HG03280 (cell line): ENCODE results near the gene FOXRED2.
"Not testable (repeated sequence)": the region's sequence is repeated elsewhere in the genome, so short reads cannot be mapped to it uniquely, and the experiment has no call there.

Source experiments
- ATAC-seq: cut with Tn5 transposase; IDR thresholded peaks from one replicate; pipeline ENCODE4 v1.9.1; 2021; ENCODE audit warnings: mild to moderate bottlenecking, moderate library complexity; ENCODE audit not compliant: unreplicated experiment

Gene FOXRED2

GRCh38 chr22:36519906-36520305 lies 13.1 kb upstream of the FOXRED2 start:
- not testable (repeated sequence) for ATAC-seq

DNA sequence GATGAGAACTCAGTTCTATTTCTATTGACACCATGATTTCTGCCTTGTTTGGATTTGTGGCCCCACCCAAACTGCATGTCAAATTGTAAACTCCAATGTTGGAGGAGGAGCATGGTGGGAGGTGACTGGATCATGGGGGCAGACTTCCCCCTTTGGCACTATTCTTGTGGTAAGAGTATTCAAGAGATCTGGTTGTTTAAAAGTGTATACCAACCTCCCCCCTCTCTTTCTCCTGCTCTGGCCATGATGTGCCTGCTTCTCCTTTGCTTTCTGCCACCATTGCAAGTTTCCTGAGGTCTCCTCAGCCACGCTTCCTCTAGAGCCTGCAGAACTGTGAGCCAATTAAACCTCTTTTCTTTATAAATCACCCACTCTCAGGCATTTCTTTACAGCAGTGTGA lies 7.9 kb upstream of the FOXRED2 start:
- no peak for ATAC-seq

DNA sequence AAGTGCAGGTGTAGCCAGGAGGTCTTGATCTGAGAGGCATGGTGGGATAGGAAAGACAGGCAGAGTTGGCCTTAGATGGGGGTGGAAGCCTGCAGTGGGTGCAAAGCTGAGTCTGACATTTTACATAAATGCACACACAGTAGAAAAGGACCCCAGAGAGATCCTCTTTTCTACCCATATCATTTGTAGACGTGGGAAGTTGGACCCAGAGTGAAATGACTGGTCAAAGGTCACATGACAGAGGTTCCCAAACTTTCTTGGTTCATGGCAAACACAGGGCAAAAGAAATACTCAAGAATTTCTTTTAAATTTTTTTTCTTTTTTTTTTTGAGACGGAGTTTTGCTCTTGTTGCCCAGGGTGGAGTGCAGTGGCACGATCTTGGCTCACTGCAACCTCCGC lies 6.2 kb upstream of the FOXRED2 start:
- no peak for ATAC-seq

DNA sequence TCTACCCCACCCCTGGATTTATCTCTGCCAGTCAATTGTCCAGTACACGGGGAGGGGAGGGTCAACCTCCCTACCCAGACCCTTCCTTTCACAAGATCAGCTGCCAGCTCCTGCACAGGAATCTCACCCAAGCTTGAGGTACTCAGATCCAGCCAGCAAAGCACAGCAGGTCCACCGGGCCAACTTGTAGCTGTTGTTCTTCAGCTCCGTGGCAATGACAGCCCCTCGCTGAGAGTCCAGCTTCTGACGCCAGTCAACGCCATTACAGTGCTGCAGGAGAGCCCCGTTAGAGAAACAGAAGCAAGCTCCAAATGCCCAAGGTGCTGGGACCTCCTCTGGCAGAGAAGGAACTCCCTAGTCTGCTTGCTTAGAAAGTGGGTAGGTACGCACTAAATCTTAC lies 5.5 kb upstream of the FOXRED2 start:
- no peak for ATAC-seq

DNA sequence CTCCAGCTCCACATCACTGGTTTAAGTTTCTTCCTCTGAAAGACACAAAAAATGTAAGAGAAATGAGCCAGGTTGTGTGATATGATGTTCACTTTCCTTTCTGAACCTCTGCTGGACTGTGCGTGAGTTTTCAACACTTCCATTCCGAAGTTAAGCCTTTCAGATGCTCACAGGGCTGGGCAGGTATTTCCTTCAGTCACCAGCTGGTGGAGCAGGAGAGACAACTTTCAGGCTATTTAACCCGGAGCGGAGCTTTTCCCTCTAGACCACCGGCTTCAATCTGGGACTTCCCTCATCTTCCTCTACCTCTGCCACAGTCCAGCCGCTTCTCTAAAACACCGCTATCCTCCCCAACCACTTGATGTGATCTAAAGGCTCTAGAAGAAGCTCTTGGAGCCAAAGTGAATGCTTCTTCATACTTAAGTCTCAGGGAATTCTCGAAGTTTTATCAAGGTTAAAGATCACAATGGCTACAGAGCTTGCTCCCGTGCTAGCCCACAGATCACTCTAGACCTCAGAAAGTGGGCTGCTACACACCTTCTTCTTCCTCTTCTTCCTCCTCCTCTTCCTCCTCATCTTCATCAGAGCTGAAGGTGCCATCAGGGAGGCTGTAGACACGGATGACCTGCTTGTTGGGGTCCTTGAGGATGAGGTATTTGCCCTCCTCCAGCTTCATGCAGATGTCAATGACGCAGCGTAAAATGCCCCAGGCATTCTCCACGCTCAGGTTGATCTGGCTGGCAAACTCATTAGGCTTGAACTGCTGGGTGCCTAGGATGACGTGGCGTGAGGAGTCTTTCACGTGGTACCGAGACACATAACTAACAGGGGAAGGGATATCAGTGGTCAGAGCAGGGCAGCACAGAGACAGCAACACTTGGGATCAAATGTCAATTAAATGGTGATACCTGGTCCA lies 4.4 kb upstream of the FOXRED2 start:
- no peak for ATAC-seq

DNA sequence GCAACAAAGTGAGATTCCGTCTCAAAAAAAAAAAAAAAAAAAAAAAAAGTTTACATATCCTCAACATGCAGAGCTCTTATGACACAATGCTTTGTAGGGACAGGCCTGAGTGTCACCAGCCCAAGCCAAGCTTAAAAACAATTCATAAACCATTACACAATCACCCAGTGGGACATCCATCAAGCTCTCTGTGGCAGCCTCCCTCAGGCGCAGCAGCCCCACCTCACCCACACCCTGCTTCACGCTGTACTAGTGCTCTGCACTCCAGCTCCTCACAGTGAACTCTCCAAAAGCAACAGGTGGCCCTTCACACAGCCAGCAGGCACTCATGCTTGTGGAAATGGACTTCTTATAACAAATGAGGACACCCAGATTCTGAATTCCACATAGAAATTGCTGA lies 3.5 kb upstream of the FOXRED2 start:
- no peak for ATAC-seq

DNA sequence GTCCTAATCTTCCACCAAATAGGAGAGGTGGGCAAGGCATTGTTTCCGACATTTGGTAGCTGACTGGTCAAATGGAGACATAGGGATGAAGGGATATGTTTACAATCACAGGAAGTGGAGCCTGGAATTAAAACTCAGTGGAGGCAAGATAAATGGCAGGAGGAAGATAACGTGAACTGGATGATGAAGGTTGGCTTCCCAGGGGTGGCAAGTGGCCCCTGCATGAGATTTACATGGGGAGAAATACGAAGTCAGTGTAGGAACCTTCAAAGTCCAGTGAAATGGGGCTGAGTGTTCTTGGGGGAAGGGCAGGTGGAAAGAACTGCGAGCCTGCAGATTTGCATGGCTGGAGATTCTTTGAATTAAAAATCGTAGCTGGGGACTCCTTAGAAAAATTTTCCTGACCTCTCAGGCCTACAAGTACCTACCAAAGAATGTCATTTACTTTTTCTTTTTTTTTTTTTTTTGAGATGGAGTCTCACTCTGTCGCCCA lies 724 bp upstream of the FOXRED2 start:
- ATAC-seq, result no peak

DNA sequence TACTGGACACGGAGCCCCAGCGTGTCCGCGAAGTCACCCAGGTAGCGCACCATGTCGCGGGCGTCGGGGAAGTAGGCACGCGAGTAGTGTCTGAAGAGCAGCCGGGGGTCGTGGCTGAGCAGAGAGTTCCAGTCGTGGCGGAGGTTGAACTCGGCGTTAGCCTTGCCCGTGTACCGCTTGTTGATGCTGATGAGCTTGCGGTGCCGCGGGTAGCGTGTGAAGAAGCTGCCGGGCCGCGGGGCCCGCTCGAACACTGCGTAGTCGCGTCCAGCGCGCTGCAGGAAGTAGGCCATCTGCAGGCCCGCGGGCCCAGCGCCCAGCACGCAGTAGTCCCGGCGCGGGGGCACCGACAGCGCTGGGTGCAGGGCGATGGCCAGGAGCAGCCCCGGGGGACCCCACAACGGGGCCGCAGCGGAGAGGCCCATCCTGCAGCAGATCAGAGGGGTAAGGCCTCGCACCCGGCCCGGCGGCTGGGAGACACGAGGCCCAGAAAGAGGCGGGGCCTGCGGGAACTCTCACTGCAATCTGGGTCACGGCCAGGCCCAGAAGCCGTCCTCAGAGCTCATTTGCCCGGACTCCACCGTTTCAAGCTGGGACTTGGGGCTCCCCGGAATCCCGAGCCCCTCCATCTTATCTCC lies 723 bp downstream of the FOXRED2 start:
- no peak for ATAC-seq

- no peak for ATAC-seq
These were observed 8.8 kb downstream of the FOXRED2 start for GRCh38 chr22:36497910-36498665.

DNA sequence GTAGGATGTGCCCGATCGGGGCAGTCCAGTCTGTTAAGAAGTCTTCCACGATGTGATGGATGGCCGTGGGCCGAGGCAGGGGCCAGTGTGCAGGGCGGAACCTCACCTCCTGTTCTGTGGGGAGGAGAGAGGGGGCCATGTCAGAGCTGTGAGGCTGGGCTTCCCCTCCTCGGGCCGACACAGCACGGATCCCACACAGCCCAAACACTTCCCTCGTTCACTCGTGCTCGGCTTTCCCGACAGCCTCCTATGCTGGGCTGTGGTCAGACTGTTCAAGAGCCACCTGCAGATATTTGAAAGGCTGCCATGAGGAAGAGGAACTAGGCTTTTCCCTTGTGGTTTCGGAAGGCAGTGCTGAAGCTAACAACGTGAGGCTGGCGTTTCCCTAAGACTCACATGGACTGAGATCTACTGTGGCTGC lies 13.1 kb downstream of the FOXRED2 start:
- no peak for ATAC-seq

DNA sequence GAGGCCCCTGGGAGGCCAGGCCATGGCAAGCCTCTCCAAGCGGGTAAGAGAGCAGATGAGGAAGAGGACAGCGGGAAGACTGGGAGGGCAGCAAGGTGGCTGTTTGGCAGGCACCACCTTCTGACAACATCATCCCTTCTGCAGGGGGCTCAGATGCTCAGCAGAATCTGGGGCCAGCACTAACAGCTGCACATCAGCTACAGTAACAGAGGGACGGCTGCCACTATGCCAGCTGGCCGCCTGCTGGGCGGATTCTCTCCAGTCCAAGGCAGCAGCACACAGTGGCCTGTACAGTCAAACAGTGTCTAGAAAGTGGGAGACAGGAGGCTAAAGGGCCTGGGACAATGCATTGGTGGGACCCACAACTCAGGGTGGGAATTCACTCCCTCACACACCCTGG lies 14.7 kb downstream of the FOXRED2 start:
- no peak for ATAC-seq

GRCh38 chr22:36491155-36491554 lies 15.7 kb downstream of the FOXRED2 start:
- ATAC-seq, result no peak

DNA sequence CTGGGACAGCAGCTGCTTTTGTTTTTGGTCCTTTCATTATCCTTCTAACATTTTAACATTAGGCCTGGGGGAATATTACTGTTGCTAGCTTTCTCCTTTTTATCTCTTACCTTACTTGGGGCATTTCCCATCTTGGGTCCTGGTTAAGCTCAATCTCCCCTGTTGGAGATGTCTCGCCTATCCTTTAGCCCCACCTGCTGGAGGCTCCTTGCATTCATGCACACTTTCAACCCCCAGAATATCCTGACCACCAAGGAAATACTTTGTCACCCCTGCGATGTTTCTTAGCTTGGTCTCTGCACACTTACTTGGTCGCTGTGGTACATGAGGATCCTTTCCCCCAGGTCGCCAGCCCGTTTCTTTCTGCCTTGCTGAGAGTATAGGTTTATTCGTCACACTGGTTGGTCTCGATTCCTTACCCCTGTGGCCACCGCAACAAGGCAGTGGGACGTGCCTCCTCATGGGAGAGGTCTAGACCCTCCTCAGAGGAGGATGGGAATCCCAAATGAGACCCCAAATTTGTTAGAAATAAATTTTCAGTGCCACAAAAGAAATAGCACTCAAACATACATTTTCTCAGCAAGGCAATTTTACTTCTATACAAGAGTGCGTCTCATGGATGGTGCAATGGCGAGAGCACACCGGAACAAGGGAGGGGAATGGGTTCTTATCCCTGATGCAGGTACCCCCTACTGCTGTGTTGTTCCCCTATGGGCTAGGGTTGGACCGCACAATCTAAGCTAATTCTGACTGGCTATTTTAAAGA lies 20.0 kb downstream of the FOXRED2 start:
- no peak for ATAC-seq

- peak; percentile 88 for ATAC-seq
These were observed 25.3 kb downstream of the FOXRED2 start, which contains the start of gene TXN2 for GRCh38 chr22:36481393-36482168. TXN2 (minus strand) TSS chr22:36481640; CDS start chr22:36480837, 803 bp downstream.

GRCh38 chr22:36480941-36481392 lies 25.9 kb downstream of the FOXRED2 start:
- ATAC-seq, result peak; percentile 2

GRCh38 chr22:36478966-36479365 lies 27.9 kb downstream of the FOXRED2 start:
- no peak for ATAC-seq

DNA sequence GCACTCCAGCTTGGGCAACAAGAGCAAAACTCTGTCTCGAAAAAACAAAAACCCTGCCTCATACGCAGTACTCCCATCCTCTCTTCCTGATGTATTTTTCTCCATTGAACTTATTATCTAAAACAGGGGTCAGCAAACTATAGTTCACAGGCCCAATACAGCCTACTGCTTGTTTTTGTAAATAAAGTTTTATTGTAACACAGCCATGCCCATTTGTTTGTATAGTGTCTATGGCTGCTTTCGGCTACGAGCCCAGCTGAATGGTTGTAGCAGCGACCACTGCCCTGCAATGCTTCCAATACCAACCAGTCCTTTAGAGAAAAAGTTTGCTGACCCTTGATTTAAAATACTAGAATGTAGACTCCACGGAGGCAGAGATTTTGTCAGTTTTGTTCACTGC lies 31.5 kb downstream of the FOXRED2 start:
- no peak for ATAC-seq

GRCh38 chr22:36472689-36473088 lies 34.2 kb downstream of the FOXRED2 start:
- ATAC-seq, result no peak

DNA sequence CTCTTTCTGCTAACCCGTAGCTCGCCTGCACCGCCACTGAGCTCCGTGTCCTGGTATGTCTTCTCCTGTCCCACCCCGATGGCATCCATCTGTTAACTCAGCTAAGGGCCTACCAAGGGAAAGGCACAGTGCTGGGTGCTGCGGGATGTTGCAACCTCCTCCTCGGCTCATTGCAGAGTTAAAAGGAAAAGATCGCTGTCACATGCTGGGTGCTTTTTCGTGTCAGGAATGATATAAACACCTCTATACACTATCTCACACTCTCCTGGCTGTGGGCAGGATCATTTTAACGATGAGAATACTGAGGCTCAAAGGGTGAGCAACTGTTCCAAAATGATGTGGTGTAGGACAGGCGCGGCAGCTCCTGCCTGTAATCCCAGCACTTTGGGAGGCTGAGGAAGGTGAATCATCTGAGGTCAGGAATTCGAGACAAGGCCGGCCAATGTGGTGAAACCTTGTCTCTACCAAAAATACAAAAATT lies 35.5 kb downstream of the FOXRED2 start:
- ATAC-seq, result no peak

DNA sequence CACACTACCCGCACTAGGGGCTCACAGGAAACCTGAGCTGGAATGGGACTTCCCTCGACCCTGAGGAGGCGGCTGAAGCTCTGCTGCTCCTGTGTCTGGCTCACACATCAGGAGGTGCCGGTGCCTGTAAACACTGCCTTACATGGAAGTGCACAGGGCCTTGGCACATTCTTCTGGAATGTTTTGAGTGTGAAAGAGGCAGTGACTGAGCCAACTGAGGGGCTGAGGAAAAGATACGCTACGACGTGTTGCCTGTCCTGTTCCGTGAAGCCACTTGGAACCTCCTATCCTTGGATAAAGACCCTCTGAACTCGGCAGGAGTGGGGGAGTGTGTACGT lies 35.9 kb downstream of the FOXRED2 start:
- ATAC-seq, result no peak
